Tibial nerve (tissue), 3 donors: ENCODE results near the gene UBL4B.

Experiments used
- POLR2A ChIP-seq, 2 donors: fragments of 450-650 bp; IDR thresholded peaks; one replicate each; pipeline ENCODE4 v1.6.1; 2017; ENCODE audit warnings: antibody characterized with exemption in 2 of 2, mild to moderate bottlenecking in 2 of 2, moderate library complexity in 2 of 2
- TF ChIP-seq, protein P1 (sequence below), 5 experiments: fragments of 200-600 bp in 3 of 5; fragments of 450-650 bp in 2 of 5; sonication (generic) in 3 of 5; IDR thresholded peaks; one replicate each; pipeline ENCODE4 v1.5.1; 2016 to 2019; ENCODE audit warnings: antibody characterized with exemption in 5 of 5, mild to moderate bottlenecking in 3 of 5, moderate library complexity in 2 of 5

DNA sequence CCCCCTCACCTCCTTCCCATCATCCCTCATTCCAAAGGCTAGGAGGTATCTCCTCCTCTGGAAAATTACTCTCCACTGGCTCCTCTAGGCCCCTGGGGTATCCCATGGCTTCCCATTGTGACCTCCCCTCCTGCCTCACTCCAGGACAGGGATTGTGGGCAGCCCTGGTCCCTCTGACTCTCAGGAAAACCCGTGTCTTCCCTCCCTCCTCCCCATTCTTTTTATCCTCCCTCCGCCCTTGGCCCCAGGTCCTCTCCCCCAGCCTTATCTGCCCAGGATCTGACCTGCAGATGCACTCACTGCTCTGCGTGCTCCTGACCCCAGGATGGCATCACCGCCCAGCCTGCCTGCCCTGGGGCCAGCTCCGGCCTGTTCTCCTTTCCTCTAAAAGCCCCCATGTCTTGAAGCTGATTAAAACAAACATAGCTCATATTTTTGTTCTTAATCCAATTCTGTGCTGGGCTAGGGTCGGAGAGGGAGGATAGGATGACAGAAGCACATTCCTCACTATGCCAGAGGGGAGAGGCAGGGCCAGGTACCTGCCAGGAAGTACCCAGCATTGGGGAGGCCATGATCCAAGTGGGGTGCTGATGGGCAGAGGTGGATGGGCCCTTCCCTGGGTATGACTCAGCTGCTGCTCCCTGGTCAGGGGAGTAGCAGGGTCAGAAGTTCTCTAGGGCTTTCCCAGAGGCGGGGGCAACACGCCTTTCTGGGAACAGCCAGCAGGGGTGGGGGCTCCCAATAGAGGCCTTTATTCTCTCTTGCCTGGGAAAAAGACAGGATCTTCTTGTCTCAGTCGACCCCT is 13.8 kb upstream of the UBL4B start:
- TF ChIP-seq, protein P1, sequence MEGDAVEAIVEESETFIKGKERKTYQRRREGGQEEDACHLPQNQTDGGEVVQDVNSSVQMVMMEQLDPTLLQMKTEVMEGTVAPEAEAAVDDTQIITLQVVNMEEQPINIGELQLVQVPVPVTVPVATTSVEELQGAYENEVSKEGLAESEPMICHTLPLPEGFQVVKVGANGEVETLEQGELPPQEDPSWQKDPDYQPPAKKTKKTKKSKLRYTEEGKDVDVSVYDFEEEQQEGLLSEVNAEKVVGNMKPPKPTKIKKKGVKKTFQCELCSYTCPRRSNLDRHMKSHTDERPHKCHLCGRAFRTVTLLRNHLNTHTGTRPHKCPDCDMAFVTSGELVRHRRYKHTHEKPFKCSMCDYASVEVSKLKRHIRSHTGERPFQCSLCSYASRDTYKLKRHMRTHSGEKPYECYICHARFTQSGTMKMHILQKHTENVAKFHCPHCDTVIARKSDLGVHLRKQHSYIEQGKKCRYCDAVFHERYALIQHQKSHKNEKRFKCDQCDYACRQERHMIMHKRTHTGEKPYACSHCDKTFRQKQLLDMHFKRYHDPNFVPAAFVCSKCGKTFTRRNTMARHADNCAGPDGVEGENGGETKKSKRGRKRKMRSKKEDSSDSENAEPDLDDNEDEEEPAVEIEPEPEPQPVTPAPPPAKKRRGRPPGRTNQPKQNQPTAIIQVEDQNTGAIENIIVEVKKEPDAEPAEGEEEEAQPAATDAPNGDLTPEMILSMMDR (IDR thresholded peaks at IDR 0.05): no peak
- no peak for TF ChIP-seq POLR2A (IDR thresholded peaks at IDR 0.05)
